NCI-H1930 (cell line): ENCODE data around the gene PDCD2.
"Not testable (repeated sequence)": the region's sequence is repeated elsewhere in the genome, so short reads cannot be mapped to it uniquely, and the experiment has no call there.

Source experiments
- DNase-seq, 2 experiments: peaks; one replicate each; lab custom pipeline; 2025; lab: John Stamatoyannopoulos, UW

Gene PDCD2

GRCh38 chr6:170552765-170553533 is 31.5 kb downstream of the PDCD2 start, which contains the start of gene PSMB1:
TSS of gene PSMB1 (minus strand) at chr6:170553307. CDS start at chr6:170553242, 65 bp downstream.
- peak; percentile 75 to 83 for DNase-seq

GRCh38 chr6:170545405-170545804 is 39.0 kb downstream of the PDCD2 start:
- no peak for DNase-seq

- no peak for DNase-seq
Observed at GRCh38 chr6:170542031-170542719, 42.3 kb downstream of the PDCD2 start.

- DNase-seq: no peak
Observed at GRCh38 chr6:170537329-170537728, 47.1 kb downstream of the PDCD2 start.

- DNase-seq: no peak
Observed at GRCh38 chr6:170536671-170537070, 47.8 kb downstream of the PDCD2 start.

- no peak for DNase-seq
Observed at GRCh38 chr6:170535004-170535403, 49.4 kb downstream of the PDCD2 start.

- no peak for DNase-seq
Observed at GRCh38 chr6:170533792-170534191, 50.6 kb downstream of the PDCD2 start.

- no peak for DNase-seq
Observed at GRCh38 chr6:170532867-170533488, 51.5 kb downstream of the PDCD2 start.

GRCh38 chr6:170529839-170530469 is 54.5 kb downstream of the PDCD2 start:
- peak; percentile 18 to 51 for DNase-seq

- not testable (repeated sequence) for DNase-seq
Observed at GRCh38 chr6:170527995-170528394, 56.4 kb downstream of the PDCD2 start.

GRCh38 chr6:170525795-170526194 is 58.6 kb downstream of the PDCD2 start:
- DNase-seq: no peak
